WTC11 (cell line): ENCODE results near the gene CCT3. TPM values are rescaled to one million over a fixed set of nuclear protein-coding genes. Genes with fewer than 3 reads are reported as not detected.

Experiments
- ATAC-seq: fragments of 200-7000 bp; cut with Tn5 transposase; 2 replicates; pipeline ENCODE4 v1.10.0; 2021; ENCODE audit warnings: mild to moderate bottlenecking, moderate library complexity
- CTCF ChIA-PET: fragments of 300-600 bp; sonication (Branson Sonifier 250); formaldehyde crosslinking; loops from one replicate; lab custom pipeline; 2021; ENCODE audit warnings: antibody characterized with exemption; lab: Charles Lee
- POLR2A ChIA-PET: fragments of 350-600 bp; sonication (Branson Sonifier 250); formaldehyde crosslinking; loops from one replicate; lab custom pipeline; 2021; ENCODE audit warnings: antibody characterized with exemption; lab: Charles Lee
- DNase-seq: peaks from one replicate; pipeline ENCODE4 v3.0.0; 2021; ENCODE audit warnings: low spot score
- H3K27ac Mint-ChIP-seq: 2 replicates; pipeline ENCODE4 v1.8.0; 2021; ENCODE audit warnings: mixed read lengths
- H3K27me3 Mint-ChIP-seq: 2 replicates; pipeline ENCODE4 v1.8.0; 2021; ENCODE audit warnings: low read depth, mild to moderate bottlenecking, moderate library complexity, mixed read lengths
- H3K36me3 Mint-ChIP-seq: 2 replicates; pipeline ENCODE4 v1.8.0; 2021; ENCODE audit warnings: mixed read lengths
- H3K4me1 Mint-ChIP-seq: 2 replicates; pipeline ENCODE4 v1.8.0; 2022; ENCODE audit warnings: mixed read lengths
- H3K4me3 Mint-ChIP-seq: 2 replicates; pipeline ENCODE4 v1.8.0; 2021; ENCODE audit warnings: mild to moderate bottlenecking, moderate library complexity, mixed read lengths
- H3K9me3 Mint-ChIP-seq: 2 replicates; pipeline ENCODE4 v1.8.0; 2021; ENCODE audit warnings: mixed read lengths
- ATF1 ChIP-seq: sonication (generic); formaldehyde crosslinking; IDR thresholded peaks from 2 replicates; pipeline ENCODE4 v1.8.1; 2023; ENCODE audit warnings: mild to moderate bottlenecking, moderate library complexity, missing genetic modification reagents
- CBFB ChIP-seq: sonication (generic); formaldehyde crosslinking; IDR thresholded peaks from 2 replicates; pipeline ENCODE4 v1.8.1; 2022; ENCODE audit warnings: mild to moderate bottlenecking, low read depth, missing genetic modification reagents
- ESRRA ChIP-seq: sonication (generic); formaldehyde crosslinking; IDR thresholded peaks from 2 replicates; pipeline ENCODE4 v1.8.1; 2022; ENCODE audit warnings: mild to moderate bottlenecking, missing genetic modification reagents, borderline replicate concordance
- FOXK1 ChIP-seq: sonication (generic); formaldehyde crosslinking; IDR thresholded peaks from 2 replicates; pipeline ENCODE4 v1.8.0; 2022; ENCODE audit warnings: mild to moderate bottlenecking, moderate library complexity, missing genetic modification reagents
- IRF1 ChIP-seq: sonication (generic); formaldehyde crosslinking; IDR thresholded peaks from 2 replicates; pipeline ENCODE4 v1.8.0; 2023; ENCODE audit warnings: missing genetic modification reagents
- JUN ChIP-seq: sonication (generic); formaldehyde crosslinking; IDR thresholded peaks from 2 replicates; pipeline ENCODE4 v1.8.0; 2023; ENCODE audit warnings: mild to moderate bottlenecking, missing genetic modification reagents
- MXD4 ChIP-seq: fragments of 250-450 bp; sonication (Bioruptor Pico); IDR thresholded peaks from 2 replicates; pipeline ENCODE4 v1.8.0; 2021; ENCODE audit warnings: mild to moderate bottlenecking, moderate library complexity, borderline replicate concordance
- RORB ChIP-seq: fragments of 250-450 bp; sonication (Bioruptor Pico); IDR thresholded peaks from 2 replicates; pipeline ENCODE4 v1.9.0; 2021; ENCODE audit warnings: mild to moderate bottlenecking
- USF2 ChIP-seq: sonication (generic); formaldehyde crosslinking; IDR thresholded peaks from 2 replicates; pipeline ENCODE4 v1.8.1; 2023; ENCODE audit warnings: mild to moderate bottlenecking, missing genetic modification reagents, moderate library complexity
- ZNF121 ChIP-seq: sonication (generic); formaldehyde crosslinking; IDR thresholded peaks from 2 replicates; pipeline ENCODE4 v1.8.0; 2023; ENCODE audit warnings: missing genetic modification reagents
- total RNA-seq: library from RNA; stranded (reverse); gene quantifications from 3 replicates; pipeline ENCODE4 v1.2.3, GENCODE V29; 2021
- TF ChIP-seq, protein P1 (sequence below): fragments of 250-450 bp; sonication (Bioruptor Pico); IDR thresholded peaks from 2 replicates; pipeline ENCODE4 v2.1.2; 2022; ENCODE audit warnings: mild to moderate bottlenecking, moderate library complexity
- TF ChIP-seq, protein P2 (sequence below): sonication (generic); formaldehyde crosslinking; IDR thresholded peaks from 2 replicates; pipeline ENCODE4 v1.8.0; 2023; ENCODE audit warnings: missing genetic modification reagents, mild to moderate bottlenecking, borderline replicate concordance
- TF ChIP-seq, protein P3 (sequence below): fragments of 250-450 bp; sonication (Bioruptor Pico); IDR thresholded peaks from 2 replicates; pipeline ENCODE4 v1.9.0; 2021; ENCODE audit warnings: mild to moderate bottlenecking, borderline replicate concordance
- TF ChIP-seq, protein P4 (sequence below): sonication (generic); formaldehyde crosslinking; IDR thresholded peaks from 2 replicates; pipeline ENCODE4 v1.8.1; 2023; ENCODE audit warnings: mild to moderate bottlenecking, missing genetic modification reagents

Gene CCT3
- total RNA-seq, 1 experiment from 2014 or later, result 479 TPM

GRCh38 chr1:156376958-156377919, 39.1 kb upstream of the CCT3 start:
- Mint-ChIP-seq H3K36me3 (no peaks in the 10 kb centered on the region), H3K4me3 (no peak overlapping the region), H3K9me3 (no peaks in the 10 kb centered on the region), H3K27me3 (0 out of 2 replicates have a peak, but pooled peaks cover 5% of the 10 kb centered on the region), H3K4me1 (0 out of 2 replicates have a peak, but pooled peaks cover 3% of the 10 kb centered on the region), H3K27ac (no peak overlapping the region)
- ChIA-PET POLR2A (no interaction called here), CTCF (interaction anchor here (1.0 to 9.7 kb wide), 10 partner anchors 9 to 236 kb away, joined by 3 to 79 read pairs (median 4); no protein-coding TSS in a partner anchor)
- TF ChIP-seq, protein P1, sequence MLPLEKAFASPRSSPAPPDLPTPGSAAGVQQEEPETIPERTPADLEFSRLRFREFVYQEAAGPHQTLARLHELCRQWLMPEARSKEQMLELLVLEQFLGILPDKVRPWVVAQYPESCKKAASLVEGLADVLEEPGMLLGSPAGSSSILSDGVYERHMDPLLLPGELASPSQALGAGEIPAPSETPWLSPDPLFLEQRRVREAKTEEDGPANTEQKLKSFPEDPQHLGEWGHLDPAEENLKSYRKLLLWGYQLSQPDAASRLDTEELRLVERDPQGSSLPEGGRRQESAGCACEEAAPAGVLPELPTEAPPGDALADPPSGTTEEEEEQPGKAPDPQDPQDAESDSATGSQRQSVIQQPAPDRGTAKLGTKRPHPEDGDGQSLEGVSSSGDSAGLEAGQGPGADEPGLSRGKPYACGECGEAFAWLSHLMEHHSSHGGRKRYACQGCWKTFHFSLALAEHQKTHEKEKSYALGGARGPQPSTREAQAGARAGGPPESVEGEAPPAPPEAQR (CRISPR knock-in tag), result no peak
- TF ChIP-seq ATF1, result no peak
- TF ChIP-seq, protein P2, sequence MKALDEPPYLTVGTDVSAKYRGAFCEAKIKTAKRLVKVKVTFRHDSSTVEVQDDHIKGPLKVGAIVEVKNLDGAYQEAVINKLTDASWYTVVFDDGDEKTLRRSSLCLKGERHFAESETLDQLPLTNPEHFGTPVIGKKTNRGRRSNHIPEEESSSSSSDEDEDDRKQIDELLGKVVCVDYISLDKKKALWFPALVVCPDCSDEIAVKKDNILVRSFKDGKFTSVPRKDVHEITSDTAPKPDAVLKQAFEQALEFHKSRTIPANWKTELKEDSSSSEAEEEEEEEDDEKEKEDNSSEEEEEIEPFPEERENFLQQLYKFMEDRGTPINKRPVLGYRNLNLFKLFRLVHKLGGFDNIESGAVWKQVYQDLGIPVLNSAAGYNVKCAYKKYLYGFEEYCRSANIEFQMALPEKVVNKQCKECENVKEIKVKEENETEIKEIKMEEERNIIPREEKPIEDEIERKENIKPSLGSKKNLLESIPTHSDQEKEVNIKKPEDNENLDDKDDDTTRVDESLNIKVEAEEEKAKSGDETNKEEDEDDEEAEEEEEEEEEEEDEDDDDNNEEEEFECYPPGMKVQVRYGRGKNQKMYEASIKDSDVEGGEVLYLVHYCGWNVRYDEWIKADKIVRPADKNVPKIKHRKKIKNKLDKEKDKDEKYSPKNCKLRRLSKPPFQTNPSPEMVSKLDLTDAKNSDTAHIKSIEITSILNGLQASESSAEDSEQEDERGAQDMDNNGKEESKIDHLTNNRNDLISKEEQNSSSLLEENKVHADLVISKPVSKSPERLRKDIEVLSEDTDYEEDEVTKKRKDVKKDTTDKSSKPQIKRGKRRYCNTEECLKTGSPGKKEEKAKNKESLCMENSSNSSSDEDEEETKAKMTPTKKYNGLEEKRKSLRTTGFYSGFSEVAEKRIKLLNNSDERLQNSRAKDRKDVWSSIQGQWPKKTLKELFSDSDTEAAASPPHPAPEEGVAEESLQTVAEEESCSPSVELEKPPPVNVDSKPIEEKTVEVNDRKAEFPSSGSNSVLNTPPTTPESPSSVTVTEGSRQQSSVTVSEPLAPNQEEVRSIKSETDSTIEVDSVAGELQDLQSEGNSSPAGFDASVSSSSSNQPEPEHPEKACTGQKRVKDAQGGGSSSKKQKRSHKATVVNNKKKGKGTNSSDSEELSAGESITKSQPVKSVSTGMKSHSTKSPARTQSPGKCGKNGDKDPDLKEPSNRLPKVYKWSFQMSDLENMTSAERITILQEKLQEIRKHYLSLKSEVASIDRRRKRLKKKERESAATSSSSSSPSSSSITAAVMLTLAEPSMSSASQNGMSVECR (CRISPR knock-in tag), result no peak
- TF ChIP-seq, protein P3, sequence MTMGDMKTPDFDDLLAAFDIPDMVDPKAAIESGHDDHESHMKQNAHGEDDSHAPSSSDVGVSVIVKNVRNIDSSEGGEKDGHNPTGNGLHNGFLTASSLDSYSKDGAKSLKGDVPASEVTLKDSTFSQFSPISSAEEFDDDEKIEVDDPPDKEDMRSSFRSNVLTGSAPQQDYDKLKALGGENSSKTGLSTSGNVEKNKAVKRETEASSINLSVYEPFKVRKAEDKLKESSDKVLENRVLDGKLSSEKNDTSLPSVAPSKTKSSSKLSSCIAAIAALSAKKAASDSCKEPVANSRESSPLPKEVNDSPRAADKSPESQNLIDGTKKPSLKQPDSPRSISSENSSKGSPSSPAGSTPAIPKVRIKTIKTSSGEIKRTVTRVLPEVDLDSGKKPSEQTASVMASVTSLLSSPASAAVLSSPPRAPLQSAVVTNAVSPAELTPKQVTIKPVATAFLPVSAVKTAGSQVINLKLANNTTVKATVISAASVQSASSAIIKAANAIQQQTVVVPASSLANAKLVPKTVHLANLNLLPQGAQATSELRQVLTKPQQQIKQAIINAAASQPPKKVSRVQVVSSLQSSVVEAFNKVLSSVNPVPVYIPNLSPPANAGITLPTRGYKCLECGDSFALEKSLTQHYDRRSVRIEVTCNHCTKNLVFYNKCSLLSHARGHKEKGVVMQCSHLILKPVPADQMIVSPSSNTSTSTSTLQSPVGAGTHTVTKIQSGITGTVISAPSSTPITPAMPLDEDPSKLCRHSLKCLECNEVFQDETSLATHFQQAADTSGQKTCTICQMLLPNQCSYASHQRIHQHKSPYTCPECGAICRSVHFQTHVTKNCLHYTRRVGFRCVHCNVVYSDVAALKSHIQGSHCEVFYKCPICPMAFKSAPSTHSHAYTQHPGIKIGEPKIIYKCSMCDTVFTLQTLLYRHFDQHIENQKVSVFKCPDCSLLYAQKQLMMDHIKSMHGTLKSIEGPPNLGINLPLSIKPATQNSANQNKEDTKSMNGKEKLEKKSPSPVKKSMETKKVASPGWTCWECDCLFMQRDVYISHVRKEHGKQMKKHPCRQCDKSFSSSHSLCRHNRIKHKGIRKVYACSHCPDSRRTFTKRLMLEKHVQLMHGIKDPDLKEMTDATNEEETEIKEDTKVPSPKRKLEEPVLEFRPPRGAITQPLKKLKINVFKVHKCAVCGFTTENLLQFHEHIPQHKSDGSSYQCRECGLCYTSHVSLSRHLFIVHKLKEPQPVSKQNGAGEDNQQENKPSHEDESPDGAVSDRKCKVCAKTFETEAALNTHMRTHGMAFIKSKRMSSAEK (CRISPR knock-in tag), result no peak
- TF ChIP-seq JUN, result no peak
- TF ChIP-seq, protein P4, sequence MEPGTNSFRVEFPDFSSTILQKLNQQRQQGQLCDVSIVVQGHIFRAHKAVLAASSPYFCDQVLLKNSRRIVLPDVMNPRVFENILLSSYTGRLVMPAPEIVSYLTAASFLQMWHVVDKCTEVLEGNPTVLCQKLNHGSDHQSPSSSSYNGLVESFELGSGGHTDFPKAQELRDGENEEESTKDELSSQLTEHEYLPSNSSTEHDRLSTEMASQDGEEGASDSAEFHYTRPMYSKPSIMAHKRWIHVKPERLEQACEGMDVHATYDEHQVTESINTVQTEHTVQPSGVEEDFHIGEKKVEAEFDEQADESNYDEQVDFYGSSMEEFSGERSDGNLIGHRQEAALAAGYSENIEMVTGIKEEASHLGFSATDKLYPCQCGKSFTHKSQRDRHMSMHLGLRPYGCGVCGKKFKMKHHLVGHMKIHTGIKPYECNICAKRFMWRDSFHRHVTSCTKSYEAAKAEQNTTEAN, result no peak
- TF ChIP-seq FOXK1 (CRISPR knock-in tag), result no peak
- no peak for TF ChIP-seq USF2 (CRISPR knock-in tag)
- TF ChIP-seq ESRRA (CRISPR knock-in tag), result no peak
- TF ChIP-seq MXD4, result no peak
- TF ChIP-seq RORB, result no peak
- no peak for TF ChIP-seq ZNF121 (CRISPR knock-in tag)
- TF ChIP-seq IRF1 (CRISPR knock-in tag), result no peak
- TF ChIP-seq CBFB (CRISPR knock-in tag), result no peak
- DNase-seq, result no peak
- no peak for ATAC-seq
